ENCODE data around the gene CDV3. TPM values are rescaled to one million over a fixed set of nuclear protein-coding genes. Genes with fewer than 3 reads are reported as not detected.

The CDV3 gene
- total RNA-seq, 1 experiment from 2014 or later: 81.4 TPM

- no TSS peak for BruUV-seq (replicated peaks)
- ChIA-PET POLR2A (ENCODE audit: unreplicated experiment) (no interaction called here), CTCF (no interaction called here)
- H3K9me2 ChIP-seq (replicated peaks; ENCODE audit: low read length): no peaks in the 10 kb centered on the region
- intact Hi-C loops (cut with micrococcal nuclease): loop anchor here (5.0 kb wide), 2 partner anchors 233 to 852 kb away; partner anchors contain the start of genes NPHP3 and SRPRB
- H3K27me3 ChIP-seq (ENCODE audit: low read length): no peaks in the 10 kb centered on the region
- H3K4me2 ChIP-seq (ENCODE audit: low read length): peak overlapping the region; percentile 97
- peaks cover 29% of the 10 kb centered on the region for H3K36me3 ChIP-seq (ENCODE audit: low read depth, low read length)
- ATAC-seq (peak; percentile 4), DNase-seq (peak; percentile 26)
- H3K4me3 ChIP-seq (ENCODE audit: low read length): peak overlapping the region; percentile 93
- peak overlapping the region; percentile 51 for H3K27ac ChIP-seq (ENCODE audit: low read length)
- H3K9ac ChIP-seq (ENCODE audit: low read length): peak overlapping the region; percentile 87
- H4K20me1 ChIP-seq (ENCODE audit: low read length): peaks cover 37% of the 10 kb centered on the region
- peaks cover 52% of the 10 kb centered on the region for H3K79me2 ChIP-seq (ENCODE audit: low read length)
- peaks cover 51% of the 10 kb centered on the region for H3K4me1 ChIP-seq (ENCODE audit: insufficient read depth, low read length)
- no peak for TF ChIP-seq EZH2 (IDR thresholded peaks at IDR 0.05; ENCODE audit: low read length, unreplicated experiment)
- TF ChIP-seq EZH2phosphoT487 (IDR thresholded peaks at IDR 0.05; ENCODE audit: borderline replicate concordance, low read length): no peak
- TF ChIP-seq CTCF (conservative IDR thresholded peaks at IDR 0.05; ENCODE audit: low read depth, low read length): no peak
- H3K9me3 ChIP-seq (ENCODE audit: low read length): no peaks in the 10 kb centered on the region
- no peaks in the 10 kb centered on the region for H3F3A ChIP-seq (ENCODE audit: low read length, unreplicated experiment)
- no peak overlapping the region for H2AFZ ChIP-seq (ENCODE audit: low read length)
Measured at GRCh38 chr3:133574260-133574881, 885 bp downstream of the CDV3 start.

GRCh38 chr3:133575086-133575485, 1.6 kb downstream of the CDV3 start:
- BruUV-seq (replicated peaks): no TSS peak
- peak overlapping the region; percentile 93 for H3K4me3 ChIP-seq (ENCODE audit: low read length)
- H3K9ac ChIP-seq (ENCODE audit: low read length): peak overlapping the region; percentile 87
- DNase-seq (no peak), ATAC-seq (no peak)
- no peaks in the 10 kb centered on the region for H3F3A ChIP-seq (ENCODE audit: low read length, unreplicated experiment)
- ChIA-PET POLR2A (ENCODE audit: unreplicated experiment) (interaction anchor here (0.7 kb wide), 1 partner anchor 51 kb away, joined by 3 read pairs; no protein-coding TSS in a partner anchor), CTCF (no interaction called here)
- H3K27ac ChIP-seq (ENCODE audit: low read length): peak overlapping the region; percentile 51; the same call in 1 of the 2 replicates
- intact Hi-C loops (cut with micrococcal nuclease): loop anchor here (5.0 kb wide), 1 partner anchor 843 kb away; no protein-coding TSS in a partner anchor
- H3K9me3 ChIP-seq (ENCODE audit: low read length): no peaks in the 10 kb centered on the region
- H3K9me2 ChIP-seq (replicated peaks; ENCODE audit: low read length): no peaks in the 10 kb centered on the region
- H2AFZ ChIP-seq (ENCODE audit: low read length): no peak overlapping the region
- peaks cover 39% of the 10 kb centered on the region for H4K20me1 ChIP-seq (ENCODE audit: low read length)
- peak overlapping the region; percentile 97 for H3K4me2 ChIP-seq (ENCODE audit: low read length)
- H3K4me1 ChIP-seq (ENCODE audit: insufficient read depth, low read length): peaks cover 44% of the 10 kb centered on the region
- peaks cover 57% of the 10 kb centered on the region for H3K79me2 ChIP-seq (ENCODE audit: low read length)
- H3K27me3 ChIP-seq (ENCODE audit: low read length): no peaks in the 10 kb centered on the region
- H3K36me3 ChIP-seq (ENCODE audit: low read depth, low read length): peaks cover 33% of the 10 kb centered on the region
- TF ChIP-seq EZH2 (IDR thresholded peaks at IDR 0.05; ENCODE audit: low read length, unreplicated experiment): no peak
- TF ChIP-seq CTCF (conservative IDR thresholded peaks at IDR 0.05; ENCODE audit: low read depth, low read length): no peak
- no peak for TF ChIP-seq EZH2phosphoT487 (IDR thresholded peaks at IDR 0.05; ENCODE audit: borderline replicate concordance, low read length)

GRCh38 chr3:133576169-133576568, 2.7 kb downstream of the CDV3 start:
- DNase-seq: no peak
- peak overlapping the region; percentile 97 for H3K4me2 ChIP-seq (ENCODE audit: low read length)
- peaks cover 39% of the 10 kb centered on the region for H4K20me1 ChIP-seq (ENCODE audit: low read length)
- POLR2A ChIA-PET (ENCODE audit: unreplicated experiment): no interaction called here
- no peak for TF ChIP-seq CTCF (conservative IDR thresholded peaks at IDR 0.05; ENCODE audit: low read depth, low read length)
- no peak for TF ChIP-seq EZH2 (IDR thresholded peaks at IDR 0.05; ENCODE audit: low read length, unreplicated experiment)
- TF ChIP-seq EZH2phosphoT487 (IDR thresholded peaks at IDR 0.05; ENCODE audit: borderline replicate concordance, low read length): no peak
- H3K9me3 ChIP-seq (ENCODE audit: low read length): no peaks in the 10 kb centered on the region
- H3K79me2 ChIP-seq (ENCODE audit: low read length): peaks cover 67% of the 10 kb centered on the region
- H3F3A ChIP-seq (ENCODE audit: low read length, unreplicated experiment): no peaks in the 10 kb centered on the region
- ATAC-seq: no peak
- CTCF ChIA-PET: no interaction called here
- H3K36me3 ChIP-seq (ENCODE audit: low read depth, low read length): peaks cover 38% of the 10 kb centered on the region
- H3K4me1 ChIP-seq (ENCODE audit: insufficient read depth, low read length): peaks cover 33% of the 10 kb centered on the region
- H3K4me3 ChIP-seq (ENCODE audit: low read length): peak overlapping the region; percentile 93
- intact Hi-C loops (cut with micrococcal nuclease): loop anchor here (5.0 kb wide), 1 partner anchor 844 kb away; no protein-coding TSS in a partner anchor
- BruUV-seq (replicated peaks): no TSS peak
- H2AFZ ChIP-seq (ENCODE audit: low read length): no peak overlapping the region
- peak overlapping the region; percentile 87 for H3K9ac ChIP-seq (ENCODE audit: low read length)
- no peaks in the 10 kb centered on the region for H3K9me2 ChIP-seq (replicated peaks; ENCODE audit: low read length)
- no peaks in the 10 kb centered on the region for H3K27me3 ChIP-seq (ENCODE audit: low read length)
- H3K27ac ChIP-seq (ENCODE audit: low read length): no peak overlapping the region

Measured in PC-3 (cell line).